HepG2 (cell line): ENCODE results near the gene FNDC3A. TPM values are rescaled to one million over a fixed set of nuclear protein-coding genes. Genes with fewer than 3 reads are reported as not detected.

Experiments used
- ARID4A ChIP-seq: sonication (generic); formaldehyde crosslinking; IDR thresholded peaks from 2 replicates; pipeline ENCODE4 v1.5.0; 2020; ENCODE audit warnings: mild to moderate bottlenecking, missing genetic modification reagents, borderline replicate concordance
- BHLHE40 ChIP-seq: IDR thresholded peaks from 2 replicates; pipeline ENCODE4 v1.6.1; 2011; ENCODE audit warnings: low read length, improper control_type of control experiment
- CREM ChIP-seq, 2 experiments: sonication (generic) in 1 of 2; formaldehyde crosslinking in 1 of 2; IDR thresholded peaks; 2 replicates each; pipeline versions ENCODE4 v1.4.0 to v1.6.1; 2016 to 2020; ENCODE audit warnings: antibody characterized with exemption in 1 of 2, mild to moderate bottlenecking in 1 of 2, missing genetic modification reagents in 1 of 2
- ELF3 ChIP-seq: IDR thresholded peaks from 2 replicates; pipeline ENCODE4 v1.6.1; 2016; ENCODE audit warnings: missing genetic modification reagents, missing compliant biosample characterization
- GATAD1 ChIP-seq: IDR thresholded peaks from 2 replicates; pipeline ENCODE4 v1.6.1; 2016; ENCODE audit warnings: missing genetic modification reagents, missing compliant biosample characterization
- HNF4A ChIP-seq: sonication (generic); formaldehyde crosslinking; IDR thresholded peaks from 2 replicates; pipeline ENCODE4 v1.4.0; 2020; ENCODE audit warnings: missing genetic modification reagents
- IRF2 ChIP-seq: IDR thresholded peaks from 2 replicates; pipeline ENCODE4 v1.6.1; 2018; ENCODE audit warnings: missing genetic modification reagents, missing compliant biosample characterization
- KMT2A ChIP-seq: sonication (generic); formaldehyde crosslinking; IDR thresholded peaks from 2 replicates; pipeline ENCODE4 v1.4.0; 2020; ENCODE audit warnings: missing genetic modification reagents
- MED1 ChIP-seq: sonication (generic); formaldehyde crosslinking; IDR thresholded peaks from 2 replicates; pipeline ENCODE4 v1.4.0; 2020; ENCODE audit warnings: missing genetic modification reagents
- MIXL1 ChIP-seq: IDR thresholded peaks from 2 replicates; pipeline ENCODE4 v1.6.1; 2016
- NCOA2 ChIP-seq: sonication (generic); formaldehyde crosslinking; IDR thresholded peaks from 2 replicates; pipeline ENCODE4 v1.8.0; 2022; ENCODE audit warnings: inconsistent platforms
- PITX1 ChIP-seq: sonication (generic); formaldehyde crosslinking; IDR thresholded peaks from 2 replicates; pipeline ENCODE4 v1.5.1; 2020; ENCODE audit warnings: mild to moderate bottlenecking, missing genetic modification reagents
- POLR2AphosphoS5 ChIP-seq: IDR thresholded peaks from 2 replicates; pipeline ENCODE4 v1.6.1; 2012; ENCODE audit warnings: low read depth, low read length
- SAP130 ChIP-seq: IDR thresholded peaks from 2 replicates; pipeline ENCODE4 v1.6.1; 2016; ENCODE audit warnings: low read depth
- SOX5 ChIP-seq: IDR thresholded peaks from 2 replicates; pipeline ENCODE4 v1.6.1; 2016; ENCODE audit warnings: borderline replicate concordance
- SOX6 ChIP-seq, 2 experiments: fragments of 450-650 bp in 1 of 2; sonication (generic) in 1 of 2; formaldehyde crosslinking in 1 of 2; IDR thresholded peaks; 2 replicates each; pipeline versions ENCODE4 v1.4.0 to v1.6.1; 2017 to 2020; ENCODE audit warnings: antibody characterized with exemption in 1 of 2, mild to moderate bottlenecking in 1 of 2, missing genetic modification reagents in 1 of 2
- SRF ChIP-seq: IDR thresholded peaks from 2 replicates; pipeline ENCODE4 v1.6.1; 2011; ENCODE audit warnings: mild to moderate bottlenecking, low read depth, low read length, moderate library complexity
- TAF1 ChIP-seq: sonication (generic); formaldehyde crosslinking; IDR thresholded peaks from 2 replicates; pipeline ENCODE4 v1.4.0; 2020; ENCODE audit warnings: missing genetic modification reagents
- TBL1XR1 ChIP-seq: fragments of 150-350 bp; IDR thresholded peaks from 2 replicates; pipeline ENCODE4 v1.6.1; 2014; ENCODE audit warnings: borderline replicate concordance, low read length; ENCODE audit not compliant: partially characterized antibody
- TFE3 ChIP-seq: IDR thresholded peaks from 2 replicates; pipeline ENCODE4 v1.6.1; 2016
- YEATS2 ChIP-seq: sonication (generic); formaldehyde crosslinking; IDR thresholded peaks from 2 replicates; pipeline ENCODE4 v1.4.0; 2020; ENCODE audit warnings: missing genetic modification reagents, borderline replicate concordance
- ZNF615 ChIP-seq: sonication (generic); formaldehyde crosslinking; IDR thresholded peaks from 2 replicates; pipeline ENCODE4 v1.5.0; 2020; ENCODE audit warnings: mild to moderate bottlenecking, missing genetic modification reagents, borderline replicate concordance
- polyA plus RNA-seq, 8 experiments: library from polyadenylated mRNA; depleted of rRNA in 3 of 8; stranded (reverse) in 7 of 8; unstranded in 1 of 8; fragments of >200 nt; fragmentation: Illumina TruSeq in 4 of 8; extraction: Trizol in 4 of 8; gene quantifications; 2 replicates each; pipeline versions ENCODE4 v1.2.1 to v1.2.3, GENCODE V29; 2011 to 2016; ENCODE audit warnings: low read depth in 4 of 8, missing spikeins in 1 of 8, mixed read lengths in 1 of 8; ENCODE audit not compliant: insufficient read depth in 1 of 8
- total RNA-seq, 5 experiments: library from RNA; depleted of rRNA; stranded (reverse); fragments of >200 nt; fragmentation: Illumina TruSeq; extraction: Trizol; gene quantifications; 2 replicates each; pipeline ENCODE4 v1.2.3, GENCODE V29; 2016; ENCODE audit warnings: low read depth in 1 of 5
- TF ChIP-seq, protein P1 (sequence below): sonication (generic); formaldehyde crosslinking; IDR thresholded peaks from 2 replicates; pipeline ENCODE4 v1.4.0; 2020; ENCODE audit warnings: missing genetic modification reagents

The FNDC3A gene
- total and polyA plus RNA-seq, 2 of the 13 experiments (the other 11 are each of a cell fraction or from before 2014, with no cell fraction given): 36.7 to 39.3 TPM

GRCh38 chr13:49110122-49110912 is 134.6 kb downstream of the FNDC3A start (continued):
- TF ChIP-seq TFE3 (CRISPR knock-in tag): peak; percentile 86
- TF ChIP-seq SOX6 (IDR thresholded peaks at IDR 0.05): no peak
- peak; percentile 23; the same call in 1 of the 2 replicates for TF ChIP-seq SOX6 (CRISPR knock-in tag; IDR thresholded peaks at IDR 0.05)
- peak; percentile 76 for TF ChIP-seq MIXL1 (CRISPR knock-in tag)
- TF ChIP-seq ARID4A: peak; percentile 48; the same call in 1 of the 2 replicates
- peak; percentile 70; the same call in 1 of the 2 replicates for TF ChIP-seq YEATS2
- TF ChIP-seq BHLHE40: peak; percentile 94
- TF ChIP-seq GATAD1: peak; percentile 93
- no peak for TF ChIP-seq PITX1 (CRISPR knock-in tag)
- TF ChIP-seq MED1 (CRISPR knock-in tag): 0 out of 2 replicates have a peak, but pooled peaks have one; percentile 37
- peak; percentile 89 for TF ChIP-seq SAP130 (CRISPR knock-in tag)
- peak; percentile 39; the same call in 1 of the 2 replicates for TF ChIP-seq CREM (IDR thresholded peaks at IDR 0.05)
- no peak for TF ChIP-seq CREM (CRISPR knock-in tag; IDR thresholded peaks at IDR 0.05)
- TF ChIP-seq TBL1XR1: peak; percentile 62
- peak; percentile 88 for TF ChIP-seq ELF3
- TF ChIP-seq, protein P1, sequence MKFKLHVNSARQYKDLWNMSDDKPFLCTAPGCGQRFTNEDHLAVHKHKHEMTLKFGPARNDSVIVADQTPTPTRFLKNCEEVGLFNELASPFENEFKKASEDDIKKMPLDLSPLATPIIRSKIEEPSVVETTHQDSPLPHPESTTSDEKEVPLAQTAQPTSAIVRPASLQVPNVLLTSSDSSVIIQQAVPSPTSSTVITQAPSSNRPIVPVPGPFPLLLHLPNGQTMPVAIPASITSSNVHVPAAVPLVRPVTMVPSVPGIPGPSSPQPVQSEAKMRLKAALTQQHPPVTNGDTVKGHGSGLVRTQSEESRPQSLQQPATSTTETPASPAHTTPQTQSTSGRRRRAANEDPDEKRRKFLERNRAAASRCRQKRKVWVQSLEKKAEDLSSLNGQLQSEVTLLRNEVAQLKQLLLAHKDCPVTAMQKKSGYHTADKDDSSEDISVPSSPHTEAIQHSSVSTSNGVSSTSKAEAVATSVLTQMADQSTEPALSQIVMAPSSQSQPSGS (CRISPR knock-in tag): no peak
- TF ChIP-seq SOX5 (CRISPR knock-in tag): 0 out of 2 replicates have a peak, but pooled peaks have one; percentile 15
- peak; percentile 79; the same call in 1 of the 2 replicates for TF ChIP-seq KMT2A (CRISPR knock-in tag)
- TF ChIP-seq SRF: peak; percentile 63
- peak; percentile 8; the same call in 1 of the 2 replicates for TF ChIP-seq HNF4A
- TF ChIP-seq TAF1 (CRISPR knock-in tag): peak; percentile 34; the same call in 1 of the 2 replicates
- TF ChIP-seq POLR2AphosphoS5: peak; percentile 71
- TF ChIP-seq IRF2 (CRISPR knock-in tag): peak; percentile 62; the same call in 1 of the 2 replicates
- no peak for TF ChIP-seq ZNF615 (CRISPR knock-in tag)
- peak; percentile 48; the same call in 1 of the 2 replicates for TF ChIP-seq NCOA2 (CRISPR knock-in tag)
